CD4-positive, alpha-beta T cell treated with Interleukin-21 for 1 hour (primary cell): ENCODE data around the gene CLK4.
"Not testable (repeated sequence)": the region's sequence is repeated elsewhere in the genome, so short reads cannot be mapped to it uniquely, and the experiment has no call there.

ENCODE experiments used
- DNase-seq: peaks from one replicate; pipeline ENCODE4 v3.0.0-alpha.2; 2020

CLK4 gene

GRCh38 chr5:178585421-178585820 lies 41.4 kb downstream of the CLK4 start:
- not testable (repeated sequence) for DNase-seq

- DNase-seq, result no peak
Observed at GRCh38 chr5:178583279-178583678, 43.6 kb downstream of the CLK4 start.

- DNase-seq, result no peak
Observed at GRCh38 chr5:178582291-178582690, 44.6 kb downstream of the CLK4 start.

GRCh38 chr5:178581621-178582020 lies 45.2 kb downstream of the CLK4 start:
- DNase-seq, result no peak

GRCh38 chr5:178580271-178580955 lies 46.4 kb downstream of the CLK4 start:
- no peak for DNase-seq

GRCh38 chr5:178577944-178578343 lies 48.9 kb downstream of the CLK4 start:
- DNase-seq, result no peak

GRCh38 chr5:178577376-178577839 lies 49.4 kb downstream of the CLK4 start:
- no peak for DNase-seq

- no peak for DNase-seq
Observed at GRCh38 chr5:178576591-178577351, 50.1 kb downstream of the CLK4 start.

GRCh38 chr5:178573216-178573615 lies 53.6 kb downstream of the CLK4 start:
- no peak for DNase-seq

GRCh38 chr5:178572617-178573016 lies 54.2 kb downstream of the CLK4 start:
- no peak for DNase-seq

GRCh38 chr5:178569485-178569884 lies 57.4 kb downstream of the CLK4 start:
- DNase-seq, result no peak

- DNase-seq, result no peak
Observed at GRCh38 chr5:178564811-178565550, 61.9 kb downstream of the CLK4 start.

- DNase-seq, result no peak
Observed at GRCh38 chr5:178564397-178564796, 62.5 kb downstream of the CLK4 start.

GRCh38 chr5:178563621-178564020 lies 63.2 kb downstream of the CLK4 start:
- DNase-seq, result no peak

GRCh38 chr5:178561746-178562264 lies 65.0 kb downstream of the CLK4 start:
- DNase-seq, result no peak

- DNase-seq, result no peak
Observed at GRCh38 chr5:178560911-178561310, 65.9 kb downstream of the CLK4 start.

- DNase-seq, result no peak
Observed at GRCh38 chr5:178557416-178557815, 69.4 kb downstream of the CLK4 start.

GRCh38 chr5:178555771-178556211 lies 71.1 kb downstream of the CLK4 start:
- no peak for DNase-seq

- DNase-seq, result no peak
Observed at GRCh38 chr5:178555005-178555404, 71.8 kb downstream of the CLK4 start.

GRCh38 chr5:178554311-178554710 lies 72.5 kb downstream of the CLK4 start:
- no peak for DNase-seq

GRCh38 chr5:178553517-178553916 lies 73.3 kb downstream of the CLK4 start:
- DNase-seq, result no peak
